GM18870 (cell line): ENCODE measurements around the gene JAKMIP1.

ENCODE experiments used
- ATAC-seq: cut with Tn5 transposase; IDR thresholded peaks from one replicate; pipeline ENCODE4 v1.9.1; 2021; ENCODE audit warnings: moderate library complexity; ENCODE audit not compliant: unreplicated experiment

JAKMIP1 gene

DNA sequence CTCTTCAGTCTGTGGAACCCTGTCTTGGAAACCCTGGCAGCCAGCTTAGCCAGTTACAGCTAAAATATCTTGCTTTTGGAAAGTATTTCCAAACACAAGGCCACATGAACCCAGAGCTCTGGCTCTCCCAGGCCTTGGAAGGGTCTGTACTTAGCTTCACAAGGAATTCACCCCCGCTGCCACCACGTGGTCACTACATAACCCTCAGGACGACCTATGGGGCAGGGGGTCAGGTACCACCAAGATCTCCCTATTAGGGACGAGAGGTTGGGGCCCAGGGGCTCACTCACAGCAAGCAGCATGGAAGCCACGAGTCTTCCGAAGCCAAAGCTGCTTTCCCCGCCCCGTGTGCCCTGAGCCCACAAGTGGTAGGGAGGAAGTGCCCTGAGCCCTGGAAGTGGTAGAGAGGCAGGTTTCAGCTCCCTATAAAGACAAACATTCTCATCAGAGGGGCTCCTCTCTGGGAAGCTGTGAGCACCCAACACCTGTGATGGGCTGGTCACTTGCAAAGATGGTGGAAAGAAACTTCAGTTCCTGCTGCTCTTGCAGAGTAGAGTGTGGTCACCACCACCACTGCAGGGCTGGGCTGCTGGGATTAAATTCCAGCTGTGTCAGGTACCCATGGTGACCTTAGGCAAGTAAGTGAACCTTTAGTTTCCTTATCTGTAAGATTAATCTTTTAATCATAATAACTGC is 4.7 kb upstream of the JAKMIP1 start:
- ATAC-seq, result no peak

DNA sequence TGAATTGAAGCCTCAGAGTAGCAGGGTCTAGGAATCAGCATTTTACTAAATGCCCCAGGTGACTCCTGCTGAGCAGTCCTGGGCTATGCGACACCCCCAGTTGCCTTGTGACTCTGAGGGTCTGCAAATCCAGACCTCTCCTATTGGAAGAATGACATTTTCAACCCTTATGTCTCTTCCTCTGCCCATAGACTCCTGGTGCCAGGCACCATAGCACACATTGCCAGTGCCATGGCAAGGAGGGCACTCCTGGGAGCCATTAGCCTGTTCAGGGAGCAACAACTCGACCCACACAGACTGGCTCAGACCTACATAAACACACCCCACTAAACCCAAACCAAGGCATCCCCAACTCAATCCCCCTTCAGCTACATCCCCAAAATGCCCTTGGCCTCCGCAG is 3.7 kb upstream of the JAKMIP1 start:
- no peak for ATAC-seq

DNA sequence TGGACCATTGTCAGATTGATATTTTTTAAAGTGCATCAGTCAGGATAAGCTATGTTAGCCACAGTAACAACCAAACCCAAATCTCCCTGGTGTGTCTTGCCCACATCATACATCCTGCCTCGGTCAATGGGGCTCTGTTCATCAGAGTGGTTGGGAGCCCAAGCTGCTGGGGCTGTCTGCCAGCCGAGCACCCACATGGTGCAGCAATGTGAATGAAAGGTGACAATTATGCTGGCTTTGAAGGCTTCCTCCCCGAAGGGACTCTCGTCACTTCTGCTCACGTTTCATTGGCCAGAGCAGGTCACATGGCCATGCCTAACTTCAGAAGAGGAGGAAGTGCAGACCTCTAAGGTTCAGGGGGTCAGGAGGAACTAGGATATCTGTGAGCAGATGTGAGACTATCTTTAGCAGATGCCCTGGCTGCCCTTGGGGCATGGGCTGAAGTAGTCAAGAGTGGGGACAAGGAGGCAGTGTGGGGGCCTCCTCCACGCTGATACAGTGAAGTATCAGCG is 1.3 kb upstream of the JAKMIP1 start:
- ATAC-seq, result no peak

DNA sequence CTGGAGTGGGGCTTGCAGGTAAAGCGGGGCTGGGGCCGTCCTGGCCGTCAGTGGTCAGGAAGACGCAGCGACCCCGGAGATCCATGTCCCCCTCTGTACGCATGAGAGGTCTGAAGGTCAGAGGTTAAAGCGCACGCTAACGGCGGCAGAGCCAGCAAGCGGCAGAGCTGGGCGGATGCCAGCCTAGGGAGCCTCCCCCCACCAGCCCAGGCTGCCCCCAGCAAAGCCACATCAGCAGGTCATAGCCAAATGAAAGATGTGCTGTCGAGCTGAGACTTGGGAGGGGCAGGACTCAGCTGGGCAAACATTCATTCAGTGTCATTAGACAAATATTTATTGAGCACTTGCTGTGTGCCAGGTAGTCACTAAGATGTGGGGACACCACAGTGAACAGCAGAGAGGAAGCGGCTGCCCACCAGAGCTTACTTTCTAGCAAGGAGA is 593 bp upstream of the JAKMIP1 start:
- no peak for ATAC-seq

DNA sequence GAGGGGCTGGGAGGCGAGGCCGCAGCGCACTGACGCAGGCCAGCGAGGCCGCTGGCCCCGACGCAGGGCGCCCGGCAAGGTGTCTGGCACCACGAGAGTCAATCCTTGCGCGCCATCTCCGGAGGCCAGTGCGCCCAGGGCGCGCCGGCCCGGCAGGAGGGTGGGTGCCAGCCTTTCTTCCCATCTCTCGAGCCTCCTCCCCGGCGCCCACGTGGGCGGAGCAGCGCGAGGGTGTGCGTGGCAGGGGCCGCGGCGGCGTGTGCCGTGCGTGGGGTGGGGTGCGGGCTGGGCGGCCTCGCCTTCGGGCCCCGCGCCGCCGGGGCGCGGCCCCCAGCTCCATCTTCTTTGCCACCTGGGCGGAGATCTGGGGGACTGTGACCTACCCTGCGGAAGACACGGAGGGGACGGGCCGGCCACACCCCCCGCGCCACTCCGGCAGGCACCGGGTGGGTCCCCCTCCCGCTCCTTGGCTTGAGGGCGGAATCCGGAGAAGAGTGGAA is 877 bp downstream of the JAKMIP1 start:
- ATAC-seq, result no peak

DNA sequence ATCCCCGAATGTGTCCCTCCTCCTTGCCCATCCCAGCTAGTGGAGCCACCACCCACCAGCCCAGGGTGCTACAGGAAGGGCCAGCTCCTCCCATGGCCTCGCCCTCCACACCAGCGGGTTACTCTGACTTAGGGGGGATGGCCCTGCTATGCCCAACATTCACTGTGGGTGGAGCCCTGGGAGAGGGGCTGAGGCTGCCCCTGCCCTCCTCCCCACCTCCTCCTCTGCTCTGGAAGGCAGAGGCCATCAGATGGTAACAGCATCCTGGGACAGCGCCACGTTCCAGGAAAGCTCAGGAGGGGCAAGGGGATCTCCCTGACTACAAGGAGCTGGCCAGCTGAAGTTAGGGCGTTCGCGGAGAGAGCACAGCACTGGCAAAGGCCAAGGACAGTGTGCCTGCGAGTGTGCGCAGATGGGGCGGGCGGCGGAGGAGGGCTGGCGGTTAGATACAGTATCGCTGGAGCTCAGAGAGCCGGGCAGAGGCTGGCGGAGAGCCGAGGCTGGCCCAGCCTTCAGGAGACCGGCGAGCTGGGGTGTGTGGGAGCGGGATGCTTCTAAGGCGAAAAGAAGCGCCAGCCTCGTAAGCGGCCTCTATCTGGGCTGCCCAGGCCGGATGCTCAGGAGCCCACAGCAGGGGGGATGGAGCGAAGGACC is 1.5 kb downstream of the JAKMIP1 start:
- no peak for ATAC-seq

DNA sequence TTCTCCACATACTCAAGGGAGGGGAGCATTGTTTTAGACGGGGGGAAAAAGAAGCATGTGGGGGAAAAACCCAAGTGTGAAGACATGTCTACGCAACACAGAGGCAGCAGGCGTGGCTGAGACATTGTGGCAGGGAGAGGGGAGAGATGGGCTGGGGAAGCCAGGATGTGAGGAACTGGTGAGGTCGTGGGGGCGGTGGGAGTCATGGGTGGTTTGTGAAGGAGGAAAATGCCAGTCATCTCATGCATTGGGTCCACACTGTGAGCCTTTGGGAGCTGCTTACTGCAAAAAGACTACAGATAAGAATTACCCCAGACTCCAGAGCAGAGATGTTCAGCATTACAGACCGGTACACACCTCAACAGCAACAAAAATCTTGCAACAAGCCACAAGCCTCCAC is 2.1 kb downstream of the JAKMIP1 start:
- no peak for ATAC-seq

DNA sequence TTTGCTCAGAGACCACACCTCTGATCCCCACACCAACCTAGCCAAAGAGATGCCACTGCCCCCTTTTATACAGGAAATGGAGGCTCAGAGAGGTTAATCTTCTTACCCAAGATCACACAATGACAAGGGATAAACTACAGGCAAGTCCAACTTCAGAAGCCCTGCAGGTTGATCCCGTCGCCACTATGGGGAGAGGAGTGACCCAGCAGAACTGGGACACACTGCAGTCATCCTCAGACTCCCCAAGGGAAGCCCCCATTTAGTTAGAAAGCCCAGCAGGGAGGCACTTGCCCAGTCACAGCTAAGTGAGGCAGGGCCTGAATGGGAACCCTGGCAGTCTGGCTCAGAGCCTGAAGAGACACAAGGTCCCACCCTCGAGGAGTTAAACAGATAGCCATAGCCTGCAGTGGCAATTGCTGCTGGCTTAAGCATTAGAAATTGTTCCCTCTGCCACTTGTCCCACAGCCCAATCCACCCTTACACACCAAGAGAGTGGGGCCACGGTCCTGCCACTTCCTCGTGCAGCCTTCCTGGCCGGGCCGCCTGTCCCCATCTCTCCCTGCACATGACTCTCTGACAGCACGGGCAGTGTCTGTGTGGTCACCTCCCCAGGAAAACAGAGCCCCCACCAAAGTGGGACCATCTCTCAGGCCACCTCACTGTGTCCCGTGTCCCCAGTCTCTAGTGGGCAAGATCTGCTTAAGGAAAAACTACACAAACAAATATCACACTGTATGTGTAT is 2.7 kb downstream of the JAKMIP1 start:
- no peak for ATAC-seq

DNA sequence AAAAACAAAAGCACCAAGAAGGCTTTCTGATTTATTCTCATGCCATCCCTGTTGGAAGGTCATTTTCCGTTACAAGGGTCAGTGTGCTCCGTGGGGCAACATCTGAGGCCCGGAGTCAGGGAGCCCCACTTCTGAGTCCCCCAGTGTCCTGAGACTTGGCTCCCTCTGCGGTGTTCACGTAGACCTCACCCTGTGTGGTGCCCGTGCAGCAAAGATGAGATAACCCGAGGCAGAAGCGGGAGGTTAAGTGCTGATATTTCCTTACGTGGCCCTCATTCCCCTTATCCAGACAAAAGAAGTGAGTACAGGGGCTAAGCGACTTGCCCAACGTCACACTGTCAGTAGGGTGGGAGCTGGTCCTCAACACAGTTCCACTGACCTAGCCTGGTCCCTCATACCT is 3.5 kb downstream of the JAKMIP1 start:
- no peak for ATAC-seq

DNA sequence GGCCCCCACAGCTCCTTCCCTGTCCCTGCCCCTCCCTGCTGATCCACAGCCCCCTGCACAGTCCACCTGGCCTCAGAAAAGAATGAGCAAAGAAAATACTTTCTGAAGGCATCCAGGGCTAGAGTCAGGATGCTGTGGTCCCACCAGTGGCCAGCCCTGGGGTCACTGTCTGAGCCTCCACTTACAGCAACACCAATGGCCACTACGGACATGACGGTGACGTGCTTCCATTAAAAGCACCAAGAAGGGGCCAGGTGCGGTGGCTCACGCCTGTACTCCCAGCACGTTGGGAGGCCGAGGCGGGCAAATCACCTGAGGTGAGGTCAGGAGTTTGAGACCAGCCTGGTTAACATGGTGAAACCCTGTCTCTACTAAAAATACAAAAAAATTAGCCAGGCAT is 4.0 kb downstream of the JAKMIP1 start:
- ATAC-seq, result no peak

DNA sequence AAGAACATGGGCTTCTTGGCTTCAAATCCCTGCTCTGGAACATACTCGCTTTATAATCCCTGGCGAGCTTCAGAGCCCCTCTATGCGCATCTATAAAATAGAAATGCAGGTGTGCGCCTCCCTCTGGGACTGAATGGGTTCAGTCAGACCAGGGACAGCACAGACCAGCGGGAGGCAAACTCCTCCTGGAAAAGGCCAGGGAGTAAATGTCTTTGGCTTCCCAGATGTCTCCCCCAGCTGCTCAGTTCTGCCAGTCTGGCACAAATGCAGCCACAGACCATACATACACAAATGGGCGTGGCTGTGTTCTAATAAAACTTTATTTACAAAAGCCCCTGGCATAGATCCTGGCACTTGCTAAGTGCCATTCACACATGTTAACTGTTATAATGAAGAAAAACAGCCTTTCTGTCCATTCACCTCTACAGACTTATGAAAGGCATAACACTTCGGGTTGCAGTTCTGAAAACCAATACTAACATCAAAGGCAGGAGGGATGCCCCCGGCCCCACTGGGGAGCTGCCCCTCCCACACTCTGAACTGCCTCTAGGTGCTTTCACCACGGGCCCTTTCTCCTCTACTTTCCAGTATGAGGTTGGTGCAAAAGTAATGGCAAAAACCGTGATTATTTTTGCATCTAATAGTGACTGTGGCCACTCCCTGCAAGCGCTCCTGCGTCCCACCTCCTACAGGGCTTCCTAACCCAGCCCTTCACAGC is 4.6 kb downstream of the JAKMIP1 start:
- ATAC-seq, result no peak

DNA sequence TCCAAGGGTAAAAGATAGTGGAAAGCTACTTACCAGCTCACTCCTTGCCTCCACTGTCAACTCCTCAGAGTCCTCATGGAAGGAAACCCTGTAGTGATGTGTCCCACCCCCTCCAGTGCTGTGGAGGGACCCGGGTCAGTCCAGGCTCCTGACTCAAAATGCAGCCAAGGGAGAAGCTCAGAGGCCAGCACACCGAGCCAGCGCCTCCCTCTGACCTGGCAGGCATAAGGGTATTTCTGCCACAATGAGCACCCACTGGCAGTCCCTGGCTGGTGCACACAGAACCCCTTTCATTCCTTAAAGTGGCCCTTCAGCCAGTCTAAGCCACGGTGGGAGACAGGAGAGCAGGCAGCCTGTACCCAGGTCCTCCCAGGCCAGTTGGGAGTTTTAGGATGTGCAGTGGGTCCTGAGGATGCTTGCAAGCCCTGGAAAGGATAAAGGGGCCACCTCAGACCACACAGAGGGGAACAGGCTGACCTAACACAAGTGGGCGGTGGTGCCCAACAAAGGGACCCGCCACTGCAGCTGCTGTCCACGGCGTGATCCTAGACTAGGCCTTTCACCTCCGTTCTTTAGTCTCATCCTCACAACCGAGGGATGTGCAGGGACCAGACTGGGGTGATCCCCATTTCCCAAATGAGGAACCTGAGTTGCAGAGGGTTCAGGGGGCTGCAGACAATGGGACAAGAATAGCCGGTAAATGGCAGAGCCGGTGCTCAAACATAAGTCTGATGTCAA is 5.7 kb downstream of the JAKMIP1 start:
- no peak for ATAC-seq

DNA sequence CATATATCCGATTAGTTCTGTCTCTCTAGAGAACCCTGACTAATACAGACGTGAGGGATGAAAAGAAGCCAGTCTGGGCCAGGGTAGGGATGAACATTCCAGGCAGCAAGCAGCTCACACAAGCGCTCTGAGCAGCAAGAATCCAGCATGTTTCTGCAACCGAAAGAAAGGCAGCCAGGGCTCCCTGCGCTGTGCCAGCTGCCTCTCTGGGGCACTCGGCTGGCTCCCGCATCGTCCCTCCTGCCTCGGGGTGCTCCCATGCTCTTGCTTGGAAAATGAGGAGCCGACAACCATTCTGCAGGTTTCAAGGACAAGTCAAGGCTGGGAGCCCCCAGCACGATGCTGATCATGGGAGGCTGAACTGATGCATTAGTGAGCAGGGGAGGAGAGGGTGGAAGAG is 7.0 kb downstream of the JAKMIP1 start:
- no peak for ATAC-seq

DNA sequence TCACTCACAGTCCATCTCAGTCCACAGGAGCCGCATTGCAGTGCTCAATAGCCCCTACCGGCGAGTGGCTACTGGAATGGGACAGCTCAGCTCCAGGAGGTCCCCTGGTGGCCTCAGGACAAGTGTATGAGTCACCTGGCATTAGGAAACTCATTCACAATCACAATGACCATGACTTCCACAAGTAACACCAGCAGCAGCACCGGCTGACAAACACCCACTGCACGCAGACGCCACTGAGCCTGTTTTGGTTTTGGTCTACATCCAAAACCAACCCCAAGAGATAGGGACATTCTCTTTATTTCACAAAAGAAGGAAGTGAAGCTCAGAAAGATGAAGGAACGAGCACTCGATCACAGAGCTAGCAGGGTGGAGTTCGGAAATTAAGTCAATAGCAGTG is 8.1 kb downstream of the JAKMIP1 start:
- no peak for ATAC-seq

DNA sequence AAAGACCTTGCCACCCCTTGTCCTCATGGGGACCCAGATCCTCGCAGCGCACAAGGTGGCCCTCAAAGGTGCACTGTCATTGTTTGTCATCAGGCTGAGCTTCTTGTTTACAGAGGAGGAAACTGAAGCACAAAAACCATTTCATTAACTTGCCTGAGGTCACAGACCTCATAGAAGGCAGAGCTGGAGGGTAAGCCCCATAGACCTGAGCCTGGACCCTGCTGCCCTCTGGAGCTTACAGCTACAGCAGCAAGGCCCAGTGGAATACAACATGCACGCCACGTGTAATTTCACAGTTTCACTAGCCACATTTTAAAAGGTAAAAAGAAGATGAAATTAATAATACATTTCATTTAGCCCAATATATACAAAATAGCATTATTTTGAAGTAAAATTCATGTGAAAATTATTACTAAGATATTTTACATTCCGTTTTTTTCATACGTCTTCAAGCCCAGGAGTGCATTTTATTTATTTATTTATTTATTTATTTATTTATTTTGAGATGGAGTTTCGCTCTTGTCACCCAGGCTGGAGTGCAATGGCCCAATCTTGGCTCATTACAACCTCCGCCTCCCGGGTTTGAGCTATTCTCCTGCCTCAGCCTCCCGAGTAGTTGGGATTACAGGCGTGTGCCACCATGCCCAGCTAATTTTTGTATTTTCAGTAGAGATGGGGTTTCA is 8.8 kb downstream of the JAKMIP1 start:
- ATAC-seq, result no peak

DNA sequence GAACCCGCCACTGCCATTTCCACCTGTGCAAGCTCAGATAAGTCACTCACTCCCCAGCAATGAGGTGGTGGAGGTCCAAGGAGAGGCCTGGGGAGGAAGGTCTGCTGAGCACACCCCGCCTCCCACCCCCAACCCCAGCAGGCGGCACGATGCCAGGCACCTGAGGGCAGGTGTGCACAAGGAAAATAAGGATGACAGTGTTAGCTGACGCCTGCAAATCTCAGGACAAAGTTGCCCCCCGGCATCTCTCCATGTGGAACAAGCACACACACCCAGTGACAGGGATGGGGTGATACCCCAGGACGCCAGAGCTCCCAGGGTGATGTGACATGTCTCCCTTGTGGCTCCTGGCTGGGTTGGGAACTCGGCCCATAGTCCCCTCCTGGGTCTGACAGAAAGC is 9.9 kb downstream of the JAKMIP1 start:
- ATAC-seq, result no peak

DNA sequence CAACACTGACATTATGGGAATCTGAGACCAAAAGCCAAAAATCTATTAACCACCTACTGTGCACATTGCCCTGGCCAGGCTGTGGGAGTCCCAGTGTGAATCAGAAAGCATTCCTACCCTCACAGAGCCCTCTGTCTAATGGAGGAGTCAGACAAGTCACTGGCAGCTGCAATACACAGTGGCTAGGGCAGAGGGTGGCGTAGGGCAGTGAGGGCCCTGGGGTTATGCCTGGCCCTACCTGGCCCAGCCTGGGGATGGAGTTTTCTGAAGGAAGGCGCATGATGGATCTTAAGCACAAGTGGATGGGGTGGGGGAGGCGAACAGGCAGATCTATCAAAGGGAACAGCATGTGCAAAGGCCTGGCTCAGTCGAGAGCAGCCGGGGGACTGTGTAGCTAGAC is 10.8 kb downstream of the JAKMIP1 start:
- ATAC-seq, result no peak

DNA sequence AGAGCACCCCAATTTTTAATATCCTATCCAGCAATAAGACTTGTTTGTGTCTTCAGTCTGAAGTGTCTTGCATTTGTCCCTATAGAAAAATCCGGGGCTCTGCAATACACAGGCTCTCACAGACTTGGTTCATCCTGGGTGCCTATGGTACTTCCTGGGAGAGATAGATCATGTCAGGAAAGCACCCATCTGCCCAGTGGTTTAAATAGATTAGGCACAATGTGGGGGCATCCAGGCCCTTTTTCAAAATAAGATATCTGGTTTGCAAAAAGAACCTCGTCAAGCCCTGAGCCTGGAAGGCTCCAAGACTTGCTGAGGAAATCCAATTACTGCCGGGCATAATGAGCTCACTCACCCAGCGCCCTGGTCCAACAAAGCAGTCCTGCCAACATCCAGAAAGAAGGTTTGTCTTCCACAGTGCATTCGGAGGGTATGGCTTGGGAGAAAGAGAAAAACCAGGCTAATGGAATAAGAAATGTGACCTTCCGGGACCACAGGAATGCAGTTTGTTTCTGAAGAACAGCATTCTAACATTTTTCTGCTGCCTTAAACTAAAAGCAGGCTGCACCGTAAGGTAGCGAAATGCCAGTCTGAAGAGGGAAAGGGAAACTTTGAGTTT is 11.6 kb downstream of the JAKMIP1 start:
- no peak for ATAC-seq

DNA sequence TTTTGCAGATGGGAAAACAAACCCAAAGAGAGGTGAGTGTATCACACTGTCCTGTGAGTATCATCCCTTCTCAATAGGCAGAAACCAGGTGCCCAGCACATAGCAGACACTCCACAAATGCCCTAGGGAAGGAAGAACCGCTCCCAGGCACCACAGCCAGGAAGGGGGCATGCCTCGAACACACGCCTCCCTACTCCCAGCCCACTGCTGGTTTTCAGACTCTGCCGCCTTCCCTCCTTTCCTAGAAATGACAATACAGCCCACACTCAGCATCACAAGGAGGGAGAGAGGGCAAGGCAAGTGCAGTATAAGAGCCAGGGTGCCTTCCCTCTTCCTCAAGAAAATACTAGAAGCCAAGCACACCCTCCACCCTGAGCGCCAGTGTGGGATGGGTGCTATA is 16.2 kb downstream of the JAKMIP1 start:
- ATAC-seq, result no peak
